HEK293 (cell line): ENCODE data around the gene KIZ.

Experiments used
- CTCF ChIP-seq: fragments of 450-650 bp; formaldehyde crosslinking; IDR thresholded peaks from 2 replicates; pipeline ENCODE4 v1.5.1; 2016; ENCODE audit warnings: missing biosample characterization, missing genetic modification characterization
- MZF1 ChIP-seq: fragments of 450-650 bp; formaldehyde crosslinking; IDR thresholded peaks from 2 replicates; pipeline ENCODE4 v1.5.1; 2017; ENCODE audit warnings: missing biosample characterization, missing genetic modification characterization, borderline replicate concordance
- PRDM10 ChIP-seq: fragments of 450-650 bp; formaldehyde crosslinking; IDR thresholded peaks from 2 replicates; pipeline ENCODE4 v1.5.1; 2016; ENCODE audit warnings: missing biosample characterization, missing genetic modification characterization
- REST ChIP-seq: fragments of 450-650 bp; formaldehyde crosslinking; IDR thresholded peaks from 2 replicates; pipeline ENCODE4 v1.5.1; 2016; ENCODE audit warnings: missing biosample characterization, missing genetic modification characterization
- ZBTB1 ChIP-seq: fragments of 450-650 bp; formaldehyde crosslinking; IDR thresholded peaks from 2 replicates; pipeline ENCODE4 v1.5.1; 2016; ENCODE audit warnings: missing biosample characterization, missing genetic modification characterization
- ZNF114 ChIP-seq: fragments of 450-650 bp; formaldehyde crosslinking; IDR thresholded peaks from 2 replicates; pipeline ENCODE4 v1.5.0; 2017; ENCODE audit warnings: missing biosample characterization, missing genetic modification characterization
- ZNF132 ChIP-seq: fragments of 450-650 bp; formaldehyde crosslinking; IDR thresholded peaks from 2 replicates; pipeline ENCODE4 v1.5.1; 2017; ENCODE audit warnings: missing biosample characterization, missing genetic modification characterization, borderline replicate concordance
- ZNF157 ChIP-seq: fragments of 450-650 bp; formaldehyde crosslinking; IDR thresholded peaks from 2 replicates; pipeline ENCODE4 v1.5.1; 2016; ENCODE audit warnings: missing biosample characterization, missing genetic modification characterization
- ZNF16 ChIP-seq: fragments of 450-650 bp; formaldehyde crosslinking; IDR thresholded peaks from 2 replicates; pipeline ENCODE4 v1.5.1; 2016; ENCODE audit warnings: low read depth, missing biosample characterization, missing genetic modification characterization
- ZNF654 ChIP-seq: fragments of 450-650 bp; formaldehyde crosslinking; IDR thresholded peaks from 2 replicates; pipeline ENCODE4 v1.5.1; 2016; ENCODE audit warnings: low read depth, missing biosample characterization, missing genetic modification characterization
- ZNF707 ChIP-seq: fragments of 450-650 bp; formaldehyde crosslinking; IDR thresholded peaks from 2 replicates; pipeline ENCODE4 v1.5.1; 2016; ENCODE audit warnings: missing biosample characterization, missing genetic modification characterization
- ZNF830 ChIP-seq: fragments of 450-650 bp; IDR thresholded peaks from 2 replicates; pipeline ENCODE4 v1.5.0; 2018; ENCODE audit warnings: missing biosample characterization, missing genetic modification characterization, low read depth, mild to moderate bottlenecking, moderate library complexity
- TF ChIP-seq, protein P1 (sequence below): IDR thresholded peaks from 2 replicates; pipeline ENCODE4 v1.6.1; 2011; ENCODE audit warnings: mild to moderate bottlenecking, low read depth, low read length, borderline replicate concordance
- TF ChIP-seq, protein P2 (sequence below): fragments of 450-650 bp; formaldehyde crosslinking; IDR thresholded peaks from 2 replicates; pipeline ENCODE4 v1.5.1; 2016; ENCODE audit warnings: missing biosample characterization, missing genetic modification characterization

- no peak for TF ChIP-seq ZNF654
- no peak for TF ChIP-seq CTCF (tag by site-specific recombination)
- TF ChIP-seq, protein P1, sequence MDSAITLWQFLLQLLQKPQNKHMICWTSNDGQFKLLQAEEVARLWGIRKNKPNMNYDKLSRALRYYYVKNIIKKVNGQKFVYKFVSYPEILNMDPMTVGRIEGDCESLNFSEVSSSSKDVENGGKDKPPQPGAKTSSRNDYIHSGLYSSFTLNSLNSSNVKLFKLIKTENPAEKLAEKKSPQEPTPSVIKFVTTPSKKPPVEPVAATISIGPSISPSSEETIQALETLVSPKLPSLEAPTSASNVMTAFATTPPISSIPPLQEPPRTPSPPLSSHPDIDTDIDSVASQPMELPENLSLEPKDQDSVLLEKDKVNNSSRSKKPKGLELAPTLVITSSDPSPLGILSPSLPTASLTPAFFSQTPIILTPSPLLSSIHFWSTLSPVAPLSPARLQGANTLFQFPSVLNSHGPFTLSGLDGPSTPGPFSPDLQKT: no peak
- TF ChIP-seq, protein P2, sequence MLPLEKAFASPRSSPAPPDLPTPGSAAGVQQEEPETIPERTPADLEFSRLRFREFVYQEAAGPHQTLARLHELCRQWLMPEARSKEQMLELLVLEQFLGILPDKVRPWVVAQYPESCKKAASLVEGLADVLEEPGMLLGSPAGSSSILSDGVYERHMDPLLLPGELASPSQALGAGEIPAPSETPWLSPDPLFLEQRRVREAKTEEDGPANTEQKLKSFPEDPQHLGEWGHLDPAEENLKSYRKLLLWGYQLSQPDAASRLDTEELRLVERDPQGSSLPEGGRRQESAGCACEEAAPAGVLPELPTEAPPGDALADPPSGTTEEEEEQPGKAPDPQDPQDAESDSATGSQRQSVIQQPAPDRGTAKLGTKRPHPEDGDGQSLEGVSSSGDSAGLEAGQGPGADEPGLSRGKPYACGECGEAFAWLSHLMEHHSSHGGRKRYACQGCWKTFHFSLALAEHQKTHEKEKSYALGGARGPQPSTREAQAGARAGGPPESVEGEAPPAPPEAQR (tag by site-specific recombination): no peak
- no peak for TF ChIP-seq ZNF16 (tag by site-specific recombination)
- no peak for TF ChIP-seq ZNF157 (tag by site-specific recombination)
- TF ChIP-seq ZNF707 (tag by site-specific recombination): no peak
- no peak for TF ChIP-seq ZBTB1 (tag by site-specific recombination)
- no peak for TF ChIP-seq ZNF132 (tag by site-specific recombination)
- no peak for TF ChIP-seq MZF1
- no peak for TF ChIP-seq ZNF830
- no peak for TF ChIP-seq REST (tag by site-specific recombination)
- TF ChIP-seq ZNF114: no peak
- no peak for TF ChIP-seq PRDM10
Measured at GRCh38 chr20:21262812-21263211, 136.9 kb downstream of the KIZ start.
